Upper lobe of left lung (tissue), 4 donors: ENCODE measurements around the gene FCER2.

Experiments
- EP300 ChIP-seq, 4 donors: sonication (generic); formaldehyde crosslinking; IDR thresholded peaks; one replicate each; pipeline ENCODE4 v1.5.1; 2017; ENCODE audit warnings: antibody characterized with exemption in 4 of 4, control low read depth in 2 of 4
- TF ChIP-seq, protein P1 (sequence below), 6 experiments: fragments of 450-650 bp in 4 of 6; fragments of 200-600 bp in 2 of 6; sonication (generic) in 2 of 6; IDR thresholded peaks; one replicate each; pipeline ENCODE4 v1.5.1; 2016 to 2019; ENCODE audit warnings: antibody characterized with exemption in 6 of 6

DNA sequence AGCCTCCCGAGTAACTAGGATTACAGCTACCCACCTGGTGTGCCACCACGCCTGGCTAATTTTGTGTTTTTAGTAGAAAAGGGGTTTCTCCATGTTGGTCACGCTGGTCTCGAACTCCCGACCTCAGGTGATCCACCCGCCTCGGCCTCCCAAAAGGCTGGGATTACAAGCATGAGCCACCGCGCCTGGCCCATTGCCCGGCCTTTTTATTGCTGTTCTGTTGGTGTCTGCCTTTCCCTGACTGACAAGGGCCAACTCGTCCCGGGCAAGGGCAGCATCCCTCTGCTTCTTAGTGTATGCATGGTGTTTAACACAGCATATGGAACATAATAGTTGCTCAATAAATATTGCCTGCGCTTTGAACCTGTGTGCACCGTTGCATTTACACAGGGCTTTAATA lies 39.3 kb downstream of the FCER2 start:
- TF ChIP-seq, protein P1, sequence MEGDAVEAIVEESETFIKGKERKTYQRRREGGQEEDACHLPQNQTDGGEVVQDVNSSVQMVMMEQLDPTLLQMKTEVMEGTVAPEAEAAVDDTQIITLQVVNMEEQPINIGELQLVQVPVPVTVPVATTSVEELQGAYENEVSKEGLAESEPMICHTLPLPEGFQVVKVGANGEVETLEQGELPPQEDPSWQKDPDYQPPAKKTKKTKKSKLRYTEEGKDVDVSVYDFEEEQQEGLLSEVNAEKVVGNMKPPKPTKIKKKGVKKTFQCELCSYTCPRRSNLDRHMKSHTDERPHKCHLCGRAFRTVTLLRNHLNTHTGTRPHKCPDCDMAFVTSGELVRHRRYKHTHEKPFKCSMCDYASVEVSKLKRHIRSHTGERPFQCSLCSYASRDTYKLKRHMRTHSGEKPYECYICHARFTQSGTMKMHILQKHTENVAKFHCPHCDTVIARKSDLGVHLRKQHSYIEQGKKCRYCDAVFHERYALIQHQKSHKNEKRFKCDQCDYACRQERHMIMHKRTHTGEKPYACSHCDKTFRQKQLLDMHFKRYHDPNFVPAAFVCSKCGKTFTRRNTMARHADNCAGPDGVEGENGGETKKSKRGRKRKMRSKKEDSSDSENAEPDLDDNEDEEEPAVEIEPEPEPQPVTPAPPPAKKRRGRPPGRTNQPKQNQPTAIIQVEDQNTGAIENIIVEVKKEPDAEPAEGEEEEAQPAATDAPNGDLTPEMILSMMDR (IDR thresholded peaks at IDR 0.05) = no peak
- TF ChIP-seq EP300 (IDR thresholded peaks at IDR 0.05) = no peak
